H1 (cell line): ENCODE measurements around the gene STRADB. TPM values are rescaled to one million over a fixed set of nuclear protein-coding genes. Genes with fewer than 3 reads are reported as not detected.

Source experiments
- CEBPB ChIP-seq: IDR thresholded peaks from 2 replicates; pipeline ENCODE4 v1.6.1; 2012; ENCODE audit warnings: low read depth, low read length
- CREB1 ChIP-seq: IDR thresholded peaks from 2 replicates; pipeline ENCODE4 v1.6.1; 2012; ENCODE audit warnings: inconsistent platforms
- CTCF ChIP-seq, 3 experiments: IDR thresholded peaks; 1 replicate in 2 of 3; 2 replicates in 1 of 3; pipeline versions ENCODE4 v1.5.1 to v1.6.1; 2011; ENCODE audit warnings: low read length in 3 of 3, mild to moderate bottlenecking in 3 of 3, inconsistent platforms in 2 of 3, low read depth in 1 of 3, moderate library complexity in 1 of 3; ENCODE audit not compliant: insufficient read depth in 1 of 3; ENCODE audit errors: control extremely low read depth in 1 of 3
- JUND ChIP-seq: IDR thresholded peaks from 2 replicates; pipeline ENCODE4 v1.6.1; 2011; ENCODE audit warnings: mild to moderate bottlenecking, improper control_type of control experiment, low read length
- KDM4A ChIP-seq: IDR thresholded peaks from one replicate; pipeline ENCODE4 v1.7.1; 2012; ENCODE audit warnings: low read depth, mild to moderate bottlenecking, moderate library complexity, low read length, inconsistent platforms; ENCODE audit not compliant: severe bottlenecking
- MAX ChIP-seq: IDR thresholded peaks from 2 replicates; pipeline ENCODE4 v1.6.1; 2012; ENCODE audit warnings: inconsistent platforms
- NANOG ChIP-seq: IDR thresholded peaks from 2 replicates; pipeline ENCODE4 v1.6.1; 2011; ENCODE audit warnings: low read length, low read depth, mild to moderate bottlenecking, inconsistent platforms; ENCODE audit not compliant: insufficient read depth, poor library complexity, severe bottlenecking
- polyA plus RNA-seq, 7 experiments: library from polyadenylated mRNA; depleted of rRNA in 3 of 7; stranded (reverse) in 5 of 7; unstranded in 2 of 7; fragments of >200 nt in 5 of 7; fragments of 200-250 nt in 2 of 7; gene quantifications; 1 replicate in 5 of 7; 2 replicates in 1 of 7; 4 replicates in 1 of 7; pipeline versions ENCODE4 v1.2.1 to v1.2.3, GENCODE V29; 2011 to 2013; ENCODE audit warnings: missing spikeins in 2 of 7, mixed read lengths in 2 of 7
- total RNA-seq: library from RNA; stranded (reverse); fragmentation: NEBNext Ultra II Directional; extraction: Animal tissue kit (Norgen Biotek cat#: 25700); gene quantifications from 2 replicates; pipeline ENCODE4 v1.2.1, GENCODE V29; 2021

STRADB gene
- total and polyA plus RNA-seq, 2 of the 8 experiments (the other 6 are each of a cell fraction or from before 2014, with no cell fraction given) = 20.9 to 34.9 TPM

- TF ChIP-seq NANOG = no peak
- no peak for TF ChIP-seq CREB1
- TF ChIP-seq JUND = no peak
- no peak for TF ChIP-seq KDM4A
- no peak for TF ChIP-seq CTCF (IDR thresholded peaks at IDR 0.05; ENCODE audit: control extremely low read depth in 1 of 3, insufficient read depth in 1 of 3, low read depth in 1 of 3, low read length in 3 of 3)
- no peak for TF ChIP-seq CEBPB
- no peak for TF ChIP-seq MAX
Observed at GRCh38 chr2:201467666-201468065, 16.1 kb downstream of the STRADB start (continued).
